Endothelial cell of umbilical vein (primary cell): ENCODE data around the gene AP1M1. TPM values are rescaled to one million over a fixed set of nuclear protein-coding genes. Genes with fewer than 3 reads are reported as not detected.

Experiments
- BruUV-seq: library from RNA; stranded (reverse); fragments of 400-500 nt; replicated peaks from 2 replicates; lab custom pipeline; 2021; lab: Mats Ljungman, UMichigan
- CTCF ChIA-PET: fragments of 300-600, 350-600 bp; sonication (Branson Sonifier 250); formaldehyde crosslinking; loops from one replicate; lab custom pipeline; 2021; ENCODE audit warnings: antibody characterized with exemption, inconsistent platforms; lab: Charles Lee
- POLR2A ChIA-PET: fragments of 300-600, 350-600 bp; sonication (Branson Sonifier 250); formaldehyde crosslinking; loops from one replicate; lab custom pipeline; 2021; ENCODE audit warnings: antibody characterized with exemption, inconsistent platforms; lab: Charles Lee
- DNase-seq: peaks from one replicate; pipeline ENCODE4 v3.0.0-alpha.2; 2011; ENCODE audit warnings: low read depth, low spot score
- FAIRE-seq: peaks from 2 replicates; lab custom pipeline; 2011; peaks lifted over from hg19 to GRCh38; lab: Jason Lieb, UNC
- H2AFZ ChIP-seq: 2 replicates; pipeline ENCODE4 v1.6.0; 2012; ENCODE audit warnings: low read depth, low read length, control low read depth, inconsistent platforms
- H3K27ac ChIP-seq: 2 replicates; pipeline ENCODE4 v1.5.1; 2011; ENCODE audit warnings: low read depth, mild to moderate bottlenecking, control low read depth, low read length, moderate library complexity; ENCODE audit not compliant: insufficient read depth
- H3K27me3 ChIP-seq, 2 experiments: 2 replicates each; pipeline versions ENCODE4 v1.6.0 to v1.6.1; 2011; ENCODE audit warnings: low read length in 2 of 2, mixed read lengths in 1 of 2; ENCODE audit not compliant: control insufficient read depth in 2 of 2, insufficient read depth in 2 of 2
- H3K36me3 ChIP-seq, 2 experiments: 2 replicates in 1 of 2; 3 replicates in 1 of 2; pipeline ENCODE4 v1.5.1; 2011; ENCODE audit warnings: low read length in 2 of 2, mild to moderate bottlenecking in 1 of 2, moderate library complexity in 1 of 2; ENCODE audit not compliant: control insufficient read depth in 2 of 2, insufficient read depth in 2 of 2; ENCODE audit errors: extremely low read depth in 1 of 2
- H3K4me1 ChIP-seq: 3 replicates; pipeline ENCODE4 v1.5.1; 2011; ENCODE audit warnings: mild to moderate bottlenecking, low read length; ENCODE audit not compliant: control insufficient read depth, insufficient read depth; ENCODE audit errors: extremely low read depth
- H3K4me2 ChIP-seq: 2 replicates; pipeline ENCODE4 v1.6.1; 2011; ENCODE audit warnings: low read length, control low read depth, mixed read lengths; ENCODE audit not compliant: insufficient read depth
- H3K4me3 ChIP-seq, 3 experiments: fragments of 200-600 bp in 1 of 3; sonication (generic), shearing (Covaris generic) in 1 of 3; replicated peaks in 1 of 3; 2 replicates each; pipeline ENCODE4 v1.5.1; 2011 to 2016; ENCODE audit warnings: control low read depth in 3 of 3, low read length in 3 of 3, mild to moderate bottlenecking in 2 of 3, inconsistent platforms in 1 of 3, low read depth in 1 of 3, moderate library complexity in 1 of 3; ENCODE audit not compliant: insufficient read depth in 1 of 3
- H3K79me2 ChIP-seq: 2 replicates; pipeline ENCODE4 v1.6.0; 2012; ENCODE audit warnings: low read length, inconsistent platforms; ENCODE audit not compliant: control insufficient read depth, insufficient read depth
- H3K9ac ChIP-seq: replicated peaks from 2 replicates; pipeline ENCODE3; 2011; ENCODE audit warnings: low read length, control low read depth; ENCODE audit not compliant: insufficient read depth; ENCODE audit errors: extremely low read depth
- H3K9me1 ChIP-seq: replicated peaks from 3 replicates; pipeline ENCODE4 v1.6.0; 2011; ENCODE audit warnings: mild to moderate bottlenecking, low read length; ENCODE audit not compliant: control insufficient read depth, insufficient read depth; ENCODE audit errors: extremely low read depth
- H3K9me3 ChIP-seq: replicated peaks from 2 replicates; pipeline ENCODE4 v1.5.1; 2012; ENCODE audit warnings: low read length, inconsistent platforms; ENCODE audit not compliant: control insufficient read depth, insufficient read depth
- H4K20me1 ChIP-seq: replicated peaks from 2 replicates; pipeline ENCODE3; 2011; ENCODE audit warnings: mild to moderate bottlenecking, low read length; ENCODE audit not compliant: control insufficient read depth, insufficient read depth; ENCODE audit errors: extremely low read depth
- EZH2 ChIP-seq: IDR thresholded peaks from 2 replicates; pipeline ENCODE4 v1.6.1; 2012; ENCODE audit warnings: borderline replicate concordance, low read depth, mild to moderate bottlenecking, moderate library complexity, low read length, inconsistent platforms; ENCODE audit not compliant: severe bottlenecking
- FOS ChIP-seq: IDR thresholded peaks from 2 replicates; pipeline ENCODE4 v1.6.1; 2011; ENCODE audit warnings: mild to moderate bottlenecking, low read length, moderate library complexity, borderline replicate concordance; ENCODE audit not compliant: insufficient read depth
- GATA2 ChIP-seq: IDR thresholded peaks from 2 replicates; pipeline ENCODE4 v1.7.0; 2011; ENCODE audit warnings: low read depth, mild to moderate bottlenecking, moderate library complexity, mixed read lengths, low read length; ENCODE audit not compliant: insufficient read length, insufficient read depth
- JUN ChIP-seq: IDR thresholded peaks from 2 replicates; pipeline ENCODE4 v1.6.1; 2011; ENCODE audit warnings: borderline replicate concordance, low read depth; ENCODE audit not compliant: insufficient read length, insufficient read depth
- MYC ChIP-seq: IDR thresholded peaks from one replicate; pipeline ENCODE4 v1.6.1; 2011; ENCODE audit warnings: mild to moderate bottlenecking, low read depth, low read length
- POLR2A ChIP-seq: IDR thresholded peaks from 2 replicates; pipeline ENCODE4 v1.6.1; 2012; ENCODE audit warnings: low read depth, mild to moderate bottlenecking, control low read depth, low read length
- POLR2AphosphoS5 ChIP-seq: IDR thresholded peaks from 2 replicates; pipeline ENCODE4 v1.6.1; 2012; ENCODE audit warnings: low read depth, mild to moderate bottlenecking, control low read depth, low read length, moderate library complexity; ENCODE audit not compliant: insufficient read depth
- dilution Hi-C: fragments of 300-500 bp; cut with MboI; formaldehyde crosslinking; loops from one replicate; pipeline ENCODE4 v1.15.0; 2019; ENCODE audit warnings: low sequenced_read_pairs; ENCODE audit not compliant: extremely low pct_ligation_motif_present
- intact Hi-C: fragments of 100-400 bp; cut with micrococcal nuclease; formaldehyde crosslinking; loops from one replicate; pipeline ENCODE4 v1.10.0; 2022
- polyA plus RNA-seq, 4 experiments: library from polyadenylated mRNA; depleted of rRNA in 3 of 4; stranded (reverse) in 3 of 4; unstranded in 1 of 4; fragments of >200 nt; gene quantifications; 2 replicates each; pipeline versions ENCODE4 v1.2.1 to v1.2.3, GENCODE V29; 2011 to 2012; ENCODE audit warnings: missing spikeins in 1 of 4
- total RNA-seq: library from RNA; stranded (reverse); gene quantifications from 2 replicates; pipeline ENCODE4 v1.2.3, GENCODE V29; 2021
- TF ChIP-seq, protein P1 (sequence below): IDR thresholded peaks from 2 replicates; pipeline ENCODE4 v1.6.1; 2011; ENCODE audit not compliant: insufficient read depth, insufficient read length
- TF ChIP-seq, protein P2 (sequence below), 2 donors: IDR thresholded peaks; 1 replicate in 1 of 2; 2 replicates in 1 of 2; pipeline ENCODE4 v1.5.1; 2011; ENCODE audit warnings: low read length in 2 of 2, mild to moderate bottlenecking in 2 of 2, moderate library complexity in 2 of 2, control low read depth in 1 of 2, inconsistent platforms in 1 of 2, low read depth in 1 of 2; ENCODE audit not compliant: insufficient read depth in 1 of 2; ENCODE audit errors: extremely low read depth in 1 of 2

Gene AP1M1
- total and polyA plus RNA-seq, 2 donors (not counting 3 experiments of a cell fraction or from before 2014, with no cell fraction given), result 99.3 to 129 TPM

- Histone ChIP-seq H3K36me3 (no peaks in the 10 kb centered on the region), H4K20me1 (no peaks in the 10 kb centered on the region), H3K9ac (no peak overlapping the region), H2AFZ (no peak overlapping the region), H3K79me2 (no peaks in the 10 kb centered on the region), H3K27me3 (no peaks in the 10 kb centered on the region), H3K27ac (no peak overlapping the region), H3K4me1 (peaks cover 11% of the 10 kb centered on the region), H3K9me1 (no peaks in the 10 kb centered on the region), H3K4me2 (no peak overlapping the region), H3K9me3 (no peaks in the 10 kb centered on the region), H3K4me3 (no peak overlapping the region)
- ChIA-PET CTCF (interaction anchor here (0.6 kb wide), 1 partner anchor 10 kb away, joined by 3 read pairs; no protein-coding TSS in a partner anchor), POLR2A (no interaction called here)
- intact Hi-C loops (no loop called here), dilution Hi-C loops (no loop called here)
- DNase-seq, result no peak
- TF ChIP-seq EZH2 (no peak), MYC (no peak), FOS (no peak), GATA2 (no peak), JUN (no peak), POLR2A (no peak), POLR2AphosphoS5 (no peak)
- TF ChIP-seq, protein P1, sequence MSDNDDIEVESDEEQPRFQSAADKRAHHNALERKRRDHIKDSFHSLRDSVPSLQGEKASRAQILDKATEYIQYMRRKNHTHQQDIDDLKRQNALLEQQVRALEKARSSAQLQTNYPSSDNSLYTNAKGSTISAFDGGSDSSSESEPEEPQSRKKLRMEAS, result no peak
- TF ChIP-seq, protein P2, sequence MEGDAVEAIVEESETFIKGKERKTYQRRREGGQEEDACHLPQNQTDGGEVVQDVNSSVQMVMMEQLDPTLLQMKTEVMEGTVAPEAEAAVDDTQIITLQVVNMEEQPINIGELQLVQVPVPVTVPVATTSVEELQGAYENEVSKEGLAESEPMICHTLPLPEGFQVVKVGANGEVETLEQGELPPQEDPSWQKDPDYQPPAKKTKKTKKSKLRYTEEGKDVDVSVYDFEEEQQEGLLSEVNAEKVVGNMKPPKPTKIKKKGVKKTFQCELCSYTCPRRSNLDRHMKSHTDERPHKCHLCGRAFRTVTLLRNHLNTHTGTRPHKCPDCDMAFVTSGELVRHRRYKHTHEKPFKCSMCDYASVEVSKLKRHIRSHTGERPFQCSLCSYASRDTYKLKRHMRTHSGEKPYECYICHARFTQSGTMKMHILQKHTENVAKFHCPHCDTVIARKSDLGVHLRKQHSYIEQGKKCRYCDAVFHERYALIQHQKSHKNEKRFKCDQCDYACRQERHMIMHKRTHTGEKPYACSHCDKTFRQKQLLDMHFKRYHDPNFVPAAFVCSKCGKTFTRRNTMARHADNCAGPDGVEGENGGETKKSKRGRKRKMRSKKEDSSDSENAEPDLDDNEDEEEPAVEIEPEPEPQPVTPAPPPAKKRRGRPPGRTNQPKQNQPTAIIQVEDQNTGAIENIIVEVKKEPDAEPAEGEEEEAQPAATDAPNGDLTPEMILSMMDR (IDR thresholded peaks at IDR 0.05; ENCODE audit: extremely low read depth in 1 of 2, insufficient read depth in 1 of 2, low read depth in 1 of 2, low read length in 2 of 2), result no peak
- BruUV-seq, result no TSS peak
- no peak for FAIRE-seq
Observed at GRCh38 chr19:16159655-16160054, 38.1 kb upstream of the AP1M1 start.
